HepG2 (cell line): ENCODE results near the gene ZNF669. TPM values are rescaled to one million over a fixed set of nuclear protein-coding genes. Genes with fewer than 3 reads are reported as not detected.
A peak's percentile ranks its signal among the peaks of the same experiment; 100 is the strongest.

Experiments used
- ARID4A ChIP-seq: sonication (generic); formaldehyde crosslinking; IDR thresholded peaks from 2 replicates; pipeline ENCODE4 v1.5.0; 2020; ENCODE audit warnings: mild to moderate bottlenecking, missing genetic modification reagents, borderline replicate concordance
- CBX5 ChIP-seq: sonication (generic); formaldehyde crosslinking; IDR thresholded peaks from 2 replicates; pipeline ENCODE4 v1.4.0; 2020; ENCODE audit warnings: missing genetic modification reagents, borderline replicate concordance
- EEA1 ChIP-seq: sonication (generic); formaldehyde crosslinking; IDR thresholded peaks from 2 replicates; pipeline ENCODE4 v1.5.1; 2020; ENCODE audit warnings: mild to moderate bottlenecking, missing genetic modification reagents, borderline replicate concordance
- HDAC2 ChIP-seq: sonication (generic); formaldehyde crosslinking; IDR thresholded peaks from 2 replicates; pipeline ENCODE4 v1.4.0; 2020; ENCODE audit warnings: missing genetic modification reagents
- NFATC3 ChIP-seq: sonication (generic); formaldehyde crosslinking; IDR thresholded peaks from 2 replicates; pipeline ENCODE4 v1.5.1; 2020; ENCODE audit warnings: mild to moderate bottlenecking, missing genetic modification reagents
- SMAD9 ChIP-seq: sonication (generic); formaldehyde crosslinking; IDR thresholded peaks from 2 replicates; pipeline ENCODE4 v1.5.1; 2020; ENCODE audit warnings: mild to moderate bottlenecking, missing genetic modification reagents
- SMARCC2 ChIP-seq: fragments of 450-650 bp; IDR thresholded peaks from 2 replicates; pipeline ENCODE4 v1.6.1; 2017; ENCODE audit warnings: antibody characterized with exemption, mild to moderate bottlenecking
- SNAPC4 ChIP-seq: sonication (generic); formaldehyde crosslinking; IDR thresholded peaks from 2 replicates; pipeline ENCODE4 v1.4.0; 2020; ENCODE audit warnings: mild to moderate bottlenecking, missing genetic modification reagents
- SP5 ChIP-seq: IDR thresholded peaks from 2 replicates; pipeline ENCODE4 v1.6.1; 2016; ENCODE audit warnings: low read depth, borderline replicate concordance
- THRA ChIP-seq: sonication (generic); formaldehyde crosslinking; IDR thresholded peaks from 2 replicates; pipeline ENCODE4 v1.4.0; 2020; ENCODE audit warnings: missing genetic modification reagents, borderline replicate concordance
- ZBTB34 ChIP-seq: sonication (generic); formaldehyde crosslinking; IDR thresholded peaks from 2 replicates; pipeline ENCODE4 v1.8.0; 2022; ENCODE audit warnings: mild to moderate bottlenecking, missing genetic modification reagents
- ZEB1 ChIP-seq: IDR thresholded peaks from 2 replicates; pipeline ENCODE4 v1.6.1; 2012; ENCODE audit warnings: mild to moderate bottlenecking, low read depth, inconsistent platforms; ENCODE audit not compliant: insufficient replicate concordance
- ZNF382 ChIP-seq: sonication (generic); formaldehyde crosslinking; IDR thresholded peaks from 2 replicates; pipeline ENCODE4 v1.5.0; 2020; ENCODE audit warnings: missing genetic modification reagents, mild to moderate bottlenecking, borderline replicate concordance
- ZNF430 ChIP-seq: sonication (generic); formaldehyde crosslinking; IDR thresholded peaks from 2 replicates; pipeline ENCODE4 v1.9.0; 2021; ENCODE audit warnings: mild to moderate bottlenecking, missing genetic modification reagents
- ZNF501 ChIP-seq: sonication (generic); formaldehyde crosslinking; IDR thresholded peaks from 2 replicates; pipeline ENCODE4 v1.5.1; 2020; ENCODE audit warnings: mild to moderate bottlenecking, moderate library complexity, missing genetic modification reagents
- ZNF605 ChIP-seq: sonication (generic); formaldehyde crosslinking; IDR thresholded peaks from 2 replicates; pipeline ENCODE4 v1.8.0; 2022; ENCODE audit warnings: mild to moderate bottlenecking, missing genetic modification reagents
- polyA plus RNA-seq, 8 experiments: library from polyadenylated mRNA; depleted of rRNA in 3 of 8; stranded (reverse) in 7 of 8; unstranded in 1 of 8; fragments of >200 nt; fragmentation: Illumina TruSeq in 4 of 8; extraction: Trizol in 4 of 8; gene quantifications; 2 replicates each; pipeline versions ENCODE4 v1.2.1 to v1.2.3, GENCODE V29; 2011 to 2016; ENCODE audit warnings: low read depth in 4 of 8, missing spikeins in 1 of 8, mixed read lengths in 1 of 8; ENCODE audit not compliant: insufficient read depth in 1 of 8
- total RNA-seq, 5 experiments: library from RNA; depleted of rRNA; stranded (reverse); fragments of >200 nt; fragmentation: Illumina TruSeq; extraction: Trizol; gene quantifications; 2 replicates each; pipeline ENCODE4 v1.2.3, GENCODE V29; 2016; ENCODE audit warnings: low read depth in 1 of 5

Gene ZNF669
- total and polyA plus RNA-seq, 2 of the 13 experiments (the other 11 are each of a cell fraction or from before 2014, with no cell fraction given) = 3.1 to 14.6 TPM

GRCh38 chr1:247111700-247112478 is 7.7 kb upstream of the ZNF669 start (continued):
- TF ChIP-seq ARID4A (CRISPR knock-in tag) (peak; percentile 86; the same call in 1 of the 2 replicates), ZEB1 (peak; percentile 33), ZNF382 (CRISPR knock-in tag) (no peak), HDAC2 (CRISPR knock-in tag) (peak; percentile 77), SP5 (CRISPR knock-in tag) (peak; percentile 46), CBX5 (CRISPR knock-in tag) (no peak; the same call in 1 of the 2 replicates), EEA1 (0 out of 2 replicates have a peak, but pooled peaks have one; percentile 27), ZBTB34 (peak; percentile 75), ZNF430 (CRISPR knock-in tag) (peak; percentile 42; the same call in 1 of the 2 replicates), THRA (CRISPR knock-in tag) (peak; percentile 45), ZNF605 (CRISPR knock-in tag) (no peak), SMARCC2 (no peak), ZNF501 (CRISPR knock-in tag) (peak; percentile 44; the same call in 1 of the 2 replicates), SNAPC4 (CRISPR knock-in tag) (0 out of 2 replicates have a peak, but pooled peaks have one; percentile 24), SMAD9 (CRISPR knock-in tag) (peak; percentile 94; the same call in 1 of the 2 replicates), NFATC3 (peak; percentile 90; the same call in 1 of the 2 replicates)
